HG03378 (cell line): ENCODE data around the gene SLX1A.
"Not testable (repeated sequence)": the region's sequence is repeated elsewhere in the genome, so short reads cannot be mapped to it uniquely, and the experiment has no call there.

Source experiments
- ATAC-seq: cut with Tn5 transposase; IDR thresholded peaks from one replicate; pipeline ENCODE4 v1.9.1; 2021; ENCODE audit warnings: mild to moderate bottlenecking, moderate library complexity; ENCODE audit not compliant: unreplicated experiment

Gene SLX1A

GRCh38 chr16:30193615-30194014, at the start of gene SLX1A, which contains the start of gene BOLA2B:
SLX1A (plus strand) TSS chr16:30193875; CDS start chr16:30194085, 210 bp downstream.
BOLA2B (minus strand) TSS chr16:30193666; CDS start chr16:30193595, 71 bp downstream.
- peak; percentile 83 for ATAC-seq

- ATAC-seq, result no peak
Observed at GRCh38 chr16:30144017-30144416, 49.7 kb upstream of the SLX1A start.

GRCh38 chr16:30144917-30145316, 48.8 kb upstream of the SLX1A start:
- ATAC-seq, result no peak

GRCh38 chr16:30145657-30146056, 48.0 kb upstream of the SLX1A start:
- no peak for ATAC-seq

GRCh38 chr16:30147843-30148510, 45.7 kb upstream of the SLX1A start:
- ATAC-seq, result no peak

- ATAC-seq, result no peak
Observed at GRCh38 chr16:30149250-30149930, 44.3 kb upstream of the SLX1A start.

GRCh38 chr16:30151091-30151490, 42.6 kb upstream of the SLX1A start:
- ATAC-seq, result no peak

- ATAC-seq, result no peak
Observed at GRCh38 chr16:30152517-30152916, 41.2 kb upstream of the SLX1A start.

GRCh38 chr16:30155188-30155587, 38.5 kb upstream of the SLX1A start:
- no peak for ATAC-seq

GRCh38 chr16:30157214-30157613, 36.5 kb upstream of the SLX1A start:
- ATAC-seq, result no peak

- ATAC-seq, result no peak
Observed at GRCh38 chr16:30163538-30163937, 30.1 kb upstream of the SLX1A start.

GRCh38 chr16:30166202-30166902, 27.3 kb upstream of the SLX1A start:
- ATAC-seq, result no peak

- ATAC-seq, result not testable (repeated sequence)
Observed at GRCh38 chr16:30168746-30169145, 24.9 kb upstream of the SLX1A start.

- not testable (repeated sequence) for ATAC-seq
Observed at GRCh38 chr16:30169416-30169815, 24.3 kb upstream of the SLX1A start.

GRCh38 chr16:30170145-30170544, 23.5 kb upstream of the SLX1A start:
- ATAC-seq, result not testable (repeated sequence)

- no peak for ATAC-seq
Observed at GRCh38 chr16:30173054-30173453, 20.6 kb upstream of the SLX1A start.

GRCh38 chr16:30176876-30177275, 16.8 kb upstream of the SLX1A start:
- ATAC-seq, result not testable (repeated sequence)

- ATAC-seq, result no peak
Observed at GRCh38 chr16:30179195-30179594, 14.5 kb upstream of the SLX1A start.

- ATAC-seq, result no peak
Observed at GRCh38 chr16:30179931-30180330, 13.7 kb upstream of the SLX1A start.

- ATAC-seq, result no peak
Observed at GRCh38 chr16:30180741-30181140, 12.9 kb upstream of the SLX1A start.

GRCh38 chr16:30183233-30184095, 10.2 kb upstream of the SLX1A start, which contains the start of gene CORO1A:
CORO1A (plus strand) TSS chr16:30183602; CDS start chr16:30185210, 1,608 bp downstream.
- no peak for ATAC-seq
